ENCODE data around the gene ATAD3A. TPM values are rescaled to one million over a fixed set of nuclear protein-coding genes. Genes with fewer than 3 reads are reported as not detected.
"Not testable (repeated sequence)": the region's sequence is repeated elsewhere in the genome, so short reads cannot be mapped to it uniquely, and the experiment has no call there.

The ATAD3A gene
- total RNA-seq, 4 donors from 2014 or later = 14.6 to 34.4 (median 20.4) TPM

GRCh38 chr1:1528301-1529267, 16.6 kb downstream of the ATAD3A start:
- in situ Hi-C loops (cut with MboI; ENCODE audit: low pct_ligation_motif_present in 1 of 4, low pct_unique_long_range_greater_than_20kb in 1 of 4, low sequenced_read_pairs in 3 of 4) (no loop called here), intact Hi-C loops (cut with DNase I; ENCODE audit: low total_unique reads) (no loop called here)
- Histone ChIP-seq H3K27me3 (no peaks in the 10 kb centered on the region), H3K36me3 (peaks cover 0 to 5% (median 0%) of the 10 kb centered on the region in 4 donors), H3K4me3 (no peak overlapping the region), H3K9me3 (peaks cover 5 to 6% of the 10 kb centered on the region in 2 donors), H3K27ac (no peak overlapping the region), H3K4me1 (no peaks in the 10 kb centered on the region)
- TF ChIP-seq POLR2AphosphoS5 (IDR thresholded peaks at IDR 0.05) (no peak), POLR2A (IDR thresholded peaks at IDR 0.05) (no peak), EP300 (IDR thresholded peaks at IDR 0.05; ENCODE audit: low read depth) (no peak), CTCF (IDR thresholded peaks at IDR 0.05) (no peak)
- 92% methylated on average over 31 of the region's 37 CpGs; no CpG with 5 or more reads in 1 of the 2 donors for WGBS, 2 donors (ENCODE audit: low coverage in 1 of 2)
- DNase-seq = no peak

GRCh38 chr1:1529321-1529720, 17.4 kb downstream of the ATAD3A start:
- H3K4me3 ChIP-seq = no peak overlapping the region
- no peaks in the 10 kb centered on the region for H3K27me3 ChIP-seq
- in situ Hi-C loops (cut with MboI; ENCODE audit: low pct_ligation_motif_present in 1 of 4, low pct_unique_long_range_greater_than_20kb in 1 of 4, low sequenced_read_pairs in 3 of 4) (no loop called here), intact Hi-C loops (cut with DNase I; ENCODE audit: low total_unique reads) (no loop called here)
- WGBS, 2 donors (ENCODE audit: low coverage in 1 of 2) = 98% methylated on average over 10 of the region's 18 CpGs; no CpG with 5 or more reads in 1 of the 2 donors
- TF ChIP-seq EP300 (IDR thresholded peaks at IDR 0.05; ENCODE audit: low read depth) (no peak), POLR2A (IDR thresholded peaks at IDR 0.05) (no peak), POLR2AphosphoS5 (IDR thresholded peaks at IDR 0.05) (no peak), CTCF (IDR thresholded peaks at IDR 0.05) (no peak)
- H3K27ac ChIP-seq = no peak overlapping the region
- H3K36me3 ChIP-seq = peaks cover 0 to 5% (median 0%) of the 10 kb centered on the region in 4 donors
- H3K9me3 ChIP-seq = peaks cover 5 to 6% of the 10 kb centered on the region in 2 donors
- DNase-seq = no peak
- no peaks in the 10 kb centered on the region for H3K4me1 ChIP-seq

GRCh38 chr1:1529936-1530335, 18.0 kb downstream of the ATAD3A start:
- TF ChIP-seq EP300 (IDR thresholded peaks at IDR 0.05; ENCODE audit: low read depth) = no peak
- TF ChIP-seq POLR2AphosphoS5 (IDR thresholded peaks at IDR 0.05) = no peak
- TF ChIP-seq CTCF (IDR thresholded peaks at IDR 0.05) = no peak
- no peak for TF ChIP-seq POLR2A (IDR thresholded peaks at IDR 0.05)
- H3K4me3 ChIP-seq = no peak overlapping the region
- H3K4me1 ChIP-seq = no peaks in the 10 kb centered on the region
- peaks cover 0 to 5% (median 0%) of the 10 kb centered on the region in 4 donors for H3K36me3 ChIP-seq
- intact Hi-C loops (cut with DNase I; ENCODE audit: low total_unique reads) = no loop called here
- in situ Hi-C loops (cut with MboI; ENCODE audit: low pct_ligation_motif_present in 1 of 4, low pct_unique_long_range_greater_than_20kb in 1 of 4, low sequenced_read_pairs in 3 of 4) = no loop called here
- no peak overlapping the region for H3K27ac ChIP-seq
- WGBS, 2 donors (ENCODE audit: low coverage in 1 of 2) = 96% methylated on average over 8 of the region's 8 CpGs; no CpG with 5 or more reads in 1 of the 2 donors
- DNase-seq = no peak
- H3K9me3 ChIP-seq = peaks cover 5 to 6% of the 10 kb centered on the region in 2 donors
- no peaks in the 10 kb centered on the region for H3K27me3 ChIP-seq

GRCh38 chr1:1531947-1532346, 20.0 kb downstream of the ATAD3A start:
- H3K4me1 ChIP-seq = no peaks in the 10 kb centered on the region
- WGBS, 2 donors (ENCODE audit: low coverage in 1 of 2) = 75 to 92% methylated on average over 1 to 4 of the region's 4 CpGs
- intact Hi-C loops (cut with DNase I; ENCODE audit: low total_unique reads) (no loop called here), in situ Hi-C loops (cut with MboI; ENCODE audit: low pct_ligation_motif_present in 1 of 4, low pct_unique_long_range_greater_than_20kb in 1 of 4, low sequenced_read_pairs in 3 of 4) (no loop called here)
- DNase-seq = no peak
- no peak for TF ChIP-seq POLR2A (IDR thresholded peaks at IDR 0.05)
- no peak for TF ChIP-seq CTCF (IDR thresholded peaks at IDR 0.05)
- TF ChIP-seq POLR2AphosphoS5 (IDR thresholded peaks at IDR 0.05) = no peak
- no peak for TF ChIP-seq EP300 (IDR thresholded peaks at IDR 0.05; ENCODE audit: low read depth)
- H3K27me3 ChIP-seq = no peaks in the 10 kb centered on the region
- no peak overlapping the region for H3K4me3 ChIP-seq
- H3K36me3 ChIP-seq = peaks cover 0 to 5% (median 0%) of the 10 kb centered on the region in 4 donors
- H3K27ac ChIP-seq = no peak overlapping the region
- H3K9me3 ChIP-seq = peaks cover 5 to 6% of the 10 kb centered on the region in 2 donors

- intact Hi-C loops (cut with DNase I; ENCODE audit: low total_unique reads); H3K36me3 ChIP-seq; H3K4me1 ChIP-seq; H3K27ac ChIP-seq; H3K4me3 ChIP-seq; H3K9me3 ChIP-seq; DNase-seq; in situ Hi-C loops (cut with MboI; ENCODE audit: low pct_ligation_motif_present in 1 of 4, low pct_unique_long_range_greater_than_20kb in 1 of 4, low sequenced_read_pairs in 3 of 4); H3K27me3 ChIP-seq: not testable (repeated sequence)
- WGBS, 2 donors (ENCODE audit: low coverage in 1 of 2) = 77% methylated on average over 15 of the region's 22 CpGs; no CpG with 5 or more reads in 1 of the 2 donors
Observed at GRCh38 chr1:1533176-1533893, 21.4 kb downstream of the ATAD3A start.

- H3K36me3 ChIP-seq; in situ Hi-C loops (cut with MboI; ENCODE audit: low pct_ligation_motif_present in 1 of 4, low pct_unique_long_range_greater_than_20kb in 1 of 4, low sequenced_read_pairs in 3 of 4); DNase-seq; H3K4me3 ChIP-seq; H3K9me3 ChIP-seq; H3K4me1 ChIP-seq; intact Hi-C loops (cut with DNase I; ENCODE audit: low total_unique reads); H3K27me3 ChIP-seq; H3K27ac ChIP-seq: not testable (repeated sequence)
- 94% methylated on average over 15 of the region's 18 CpGs; no CpG with 5 or more reads in 1 of the 2 donors for WGBS, 2 donors (ENCODE audit: low coverage in 1 of 2)
Observed at GRCh38 chr1:1533894-1534291, 21.9 kb downstream of the ATAD3A start.
